GM12878 (cell line): Measurements from ENCODE around the gene NIPAL3. TPM values are rescaled to one million over a fixed set of nuclear protein-coding genes. Genes with fewer than 3 reads are reported as not detected.

Experiments
- ATAC-seq: fragments of 200-7000 bp; cut with Tn5 transposase; 3 replicates; pipeline ENCODE4 v1.9.1; 2020; ENCODE audit warnings: mild to moderate bottlenecking, moderate library complexity
- BruUV-seq: library from RNA; stranded (reverse); fragments of 400-500 nt; replicated peaks from 2 replicates; lab custom pipeline; 2021; lab: Mats Ljungman, UMichigan
- CTCF ChIA-PET: fragments of 300-600 bp; sonication (Branson Sonifier 250); formaldehyde crosslinking; extraction: SDS; loops from one replicate; lab custom pipeline; 2021; ENCODE audit warnings: inconsistent platforms; lab: Yijun Ruan, JAX
- POLR2A ChIA-PET: fragments of 350-600 bp; formaldehyde crosslinking; extraction: SDS; loops from one replicate; lab custom pipeline; 2021; ENCODE audit warnings: inconsistent platforms; lab: Charles Lee
- RAD21 ChIA-PET: fragments of 300-600 bp; sonication (Branson Sonifier 250); formaldehyde crosslinking; loops from one replicate; lab custom pipeline; 2023; ENCODE audit warnings: antibody characterized with exemption; ENCODE audit not compliant: unreplicated experiment; lab: Charles Lee
- SMC1A ChIA-PET: fragments of 300-600 bp; sonication (Branson Sonifier 250); formaldehyde crosslinking; loops from one replicate; lab custom pipeline; 2023; ENCODE audit not compliant: unreplicated experiment, uncharacterized antibody; lab: Charles Lee
- DNase-seq: peaks from one replicate; pipeline ENCODE4 v3.0.0-alpha.2; 2011; ENCODE audit warnings: low read depth, low spot score
- FAIRE-seq: peaks from 3 replicates; lab custom pipeline; 2011; peaks lifted over from hg19 to GRCh38; lab: Jason Lieb, UNC
- H2AFZ ChIP-seq: 2 replicates; pipeline ENCODE4 v1.6.0; 2011; ENCODE audit warnings: low read depth, low read length, control low read depth; ENCODE audit not compliant: control insufficient read depth
- H3K27ac ChIP-seq: 2 replicates; pipeline ENCODE4 v1.5.1; 2011; ENCODE audit warnings: control low read depth; ENCODE audit not compliant: control insufficient read depth, insufficient read depth
- H3K27me3 ChIP-seq, 2 experiments: replicated peaks in 1 of 2; 2 replicates each; pipeline versions ENCODE4 v1.6.0 to v1.6.1; 2011; ENCODE audit warnings: low read length in 1 of 2; ENCODE audit not compliant: control insufficient read depth in 2 of 2, insufficient read depth in 2 of 2
- H3K36me3 ChIP-seq, 2 experiments: 2 replicates each; pipeline ENCODE4 v1.5.1; 2011; ENCODE audit warnings: low read length in 1 of 2; ENCODE audit not compliant: control insufficient read depth in 2 of 2, insufficient read depth in 2 of 2
- H3K4me1 ChIP-seq: 2 replicates; pipeline ENCODE4 v1.6.1; 2011; ENCODE audit warnings: mild to moderate bottlenecking, low read length, moderate library complexity, mixed read lengths; ENCODE audit not compliant: control insufficient read depth, insufficient read depth
- H3K4me2 ChIP-seq: 2 replicates; pipeline ENCODE4 v1.6.0; 2011; ENCODE audit warnings: control low read depth; ENCODE audit not compliant: control insufficient read depth, insufficient read depth
- H3K4me3 ChIP-seq: fragments of 200-600 bp; sonication (generic); 2 replicates; pipeline ENCODE4 v1.5.1; 2016
- H3K79me2 ChIP-seq: 2 replicates; pipeline ENCODE4 v1.6.0; 2011; ENCODE audit warnings: low read length; ENCODE audit not compliant: control insufficient read depth, insufficient read depth
- H3K9ac ChIP-seq: 2 replicates; pipeline ENCODE4 v1.8.0; 2011; ENCODE audit warnings: low read length, control low read depth, mixed read lengths; ENCODE audit not compliant: control insufficient read depth, insufficient read depth
- H3K9me3 ChIP-seq: replicated peaks from 3 replicates; pipeline ENCODE4 v1.5.1; 2011; ENCODE audit warnings: mild to moderate bottlenecking, low read length; ENCODE audit not compliant: control insufficient read depth, insufficient read depth
- H4K20me1 ChIP-seq: 2 replicates; pipeline ENCODE4 v1.6.0; 2011; ENCODE audit not compliant: control insufficient read depth, insufficient read depth
- BACH1 ChIP-seq: fragments of 450-650 bp; IDR thresholded peaks from 2 replicates; pipeline ENCODE4 v1.6.1; 2017; ENCODE audit warnings: mild to moderate bottlenecking, borderline replicate concordance
- BMI1 ChIP-seq: fragments of 450-650 bp; IDR thresholded peaks from 2 replicates; pipeline ENCODE4 v1.6.1; 2016; ENCODE audit warnings: mild to moderate bottlenecking, moderate library complexity, borderline replicate concordance
- ESRRA ChIP-seq: IDR thresholded peaks from 2 replicates; pipeline ENCODE4 v1.6.1; 2012; ENCODE audit warnings: mild to moderate bottlenecking, low read length, improper control_type of control experiment
- ETV6 ChIP-seq, 2 experiments: fragments of 450-650 bp in 1 of 2; IDR thresholded peaks in 1 of 2; conservative IDR thresholded peaks in 1 of 2; 2 replicates each; pipeline ENCODE4 v1.6.1; 2014; ENCODE audit warnings: antibody characterized with exemption in 1 of 2, borderline replicate concordance in 1 of 2, low read depth in 1 of 2, mild to moderate bottlenecking in 1 of 2, moderate library complexity in 1 of 2
- MTA2 ChIP-seq: fragments of 450-650 bp; IDR thresholded peaks from 2 replicates; pipeline ENCODE4 v1.6.1; 2016; ENCODE audit warnings: low read depth, mild to moderate bottlenecking, moderate library complexity
- MYB ChIP-seq: fragments of 150-350 bp; IDR thresholded peaks from 2 replicates; pipeline ENCODE4 v1.6.1; 2014; ENCODE audit warnings: mild to moderate bottlenecking, low read depth, low read length, borderline replicate concordance
- WGBS: methylation state at CpG from one replicate; pipeline ENCODE4 v1.1.6; 2016; ENCODE audit warnings: low lambda C conversion rate; ENCODE audit not compliant: insufficient replicate concordance, insufficient coverage; ENCODE audit errors: missing lambda C conversion rate; 5-methylcytosine and 5-hydroxymethylcytosine counted together
- in situ Hi-C: fragments of 300-500 bp; cut with MboI; formaldehyde crosslinking; loops from 9 replicates; pipeline ENCODE4 v1.14.3; 2018; ENCODE audit warnings: mixed read lengths
- intact Hi-C: fragments of 100-400 bp; cut with micrococcal nuclease; formaldehyde crosslinking; loops from one replicate; pipeline ENCODE4 v1.14.2; 2022; ENCODE audit not compliant: unreplicated experiment
- polyA plus RNA-seq, 11 experiments: library from polyadenylated mRNA; depleted of rRNA in 4 of 11; unstranded in 6 of 11; stranded (reverse) in 5 of 11; fragments of >200 nt; fragmentation: Nextera tagmentation in 4 of 11; fragmentation: Illumina TruSeq in 1 of 11; extraction: Ambion mirVana in 4 of 11; extraction: Trizol in 1 of 11; gene quantifications; 1 replicate in 1 of 11; 2 replicates in 10 of 11; pipeline versions ENCODE4 v1.2.1 to v1.2.3, GENCODE V29; 2011 to 2016; ENCODE audit warnings: inconsistent platforms in 2 of 11, missing spikeins in 2 of 11, low read depth in 1 of 11
- total RNA-seq, 4 experiments: library from RNA; depleted of rRNA in 3 of 4; stranded (reverse); fragments of >200 nt in 3 of 4; fragmentation: Illumina TruSeq in 1 of 4; extraction: Trizol in 1 of 4; gene quantifications; 2 replicates each; pipeline versions ENCODE4 v1.2.1 to v1.2.3, GENCODE V29; 2013 to 2021
- TF ChIP-seq, protein P1 (sequence below): fragments of 450-650 bp; IDR thresholded peaks from 2 replicates; pipeline ENCODE4 v1.6.1; 2016; ENCODE audit warnings: mild to moderate bottlenecking

The NIPAL3 gene
- total and polyA plus RNA-seq, 10 of the 15 experiments (the other 5 are each of a cell fraction or from before 2014, with no cell fraction given): 2.1 to 9.4 (median 4.2) TPM

DNA sequence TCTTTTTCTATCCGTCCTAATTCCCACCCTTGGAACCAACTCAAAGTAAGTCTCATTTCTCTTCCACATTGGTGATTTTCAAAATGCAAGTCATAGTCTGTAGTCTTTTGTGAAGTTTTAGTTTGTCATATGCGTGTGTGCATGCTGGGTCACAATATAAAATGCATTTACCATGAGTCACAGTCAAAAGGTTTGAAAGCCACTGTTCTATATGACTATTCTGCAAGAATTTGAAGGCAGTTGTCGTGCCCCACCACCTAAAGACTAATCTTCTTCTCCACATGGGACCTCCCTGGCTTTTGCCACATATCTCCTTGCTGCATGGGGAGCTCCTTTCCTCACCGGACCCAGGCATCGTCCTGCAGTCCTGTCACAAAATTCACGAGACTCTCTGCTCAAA, 3.6 kb upstream of the NIPAL3 start:
- ChIA-PET CTCF (interaction anchor here (0.9 to 3.3 kb wide), 3 partner anchors 12 to 19 kb away, joined by 3 to 22 read pairs (median 4); no protein-coding TSS in a partner anchor), POLR2A (no interaction called here)
- in situ Hi-C loops: no loop called here
- FAIRE-seq (no peak), ATAC-seq (no peak)
- Histone ChIP-seq H3K9me3 (no peaks in the 10 kb centered on the region; the same call in 2 of the 3 replicates), H3K79me2 (no peaks in the 10 kb centered on the region)
- WGBS: 73% methylated on average over 6 of the region's 6 CpGs
- TF ChIP-seq ETV6 (conservative IDR thresholded peaks at IDR 0.05 in 1 of 2, IDR thresholded peaks at IDR 0.05 in 1 of 2; ENCODE audit: borderline replicate concordance in 1 of 2, low read depth in 1 of 2) (no peak), ESRRA (no peak), BMI1 (no peak), BACH1 (no peak), MYB (no peak), MTA2 (no peak)
- TF ChIP-seq, protein P1, sequence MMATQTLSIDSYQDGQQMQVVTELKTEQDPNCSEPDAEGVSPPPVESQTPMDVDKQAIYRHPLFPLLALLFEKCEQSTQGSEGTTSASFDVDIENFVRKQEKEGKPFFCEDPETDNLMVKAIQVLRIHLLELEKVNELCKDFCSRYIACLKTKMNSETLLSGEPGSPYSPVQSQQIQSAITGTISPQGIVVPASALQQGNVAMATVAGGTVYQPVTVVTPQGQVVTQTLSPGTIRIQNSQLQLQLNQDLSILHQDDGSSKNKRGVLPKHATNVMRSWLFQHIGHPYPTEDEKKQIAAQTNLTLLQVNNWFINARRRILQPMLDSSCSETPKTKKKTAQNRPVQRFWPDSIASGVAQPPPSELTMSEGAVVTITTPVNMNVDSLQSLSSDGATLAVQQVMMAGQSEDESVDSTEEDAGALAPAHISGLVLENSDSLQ: no peak
- TF ChIP-seq, all 136 proteins: peak for 0
- Histone ChIP-seq H3K27me3 (no peaks in the 10 kb centered on the region), H3K4me2 (no peak overlapping the region), H3K4me1 (peaks cover 4% of the 10 kb centered on the region), H3K36me3 (no peaks in the 10 kb centered on the region), H3K9ac (no peak overlapping the region), H3K27ac (no peak overlapping the region), H3K4me3 (no peak overlapping the region), H4K20me1 (no peaks in the 10 kb centered on the region), H2AFZ (no peak overlapping the region)
- intact Hi-C loops: no loop called here
- ChIA-PET SMC1A (interaction anchor here (9.8 kb wide), 1 partner anchor 19 kb away, joined by 63 read pairs; no protein-coding TSS in a partner anchor), RAD21 (interaction anchor here (0.8 to 1.6 kb wide), 3 partner anchors 21 to 262 kb away, joined by 3 read pairs; no protein-coding TSS in a partner anchor)
- no peak for DNase-seq
- no TSS peak for BruUV-seq
